Effector memory CD4-positive, alpha-beta T cell (primary cell): ENCODE results near the gene MUC22.
"Not testable (repeated sequence)": the region's sequence is repeated elsewhere in the genome, so short reads cannot be mapped to it uniquely, and the experiment has no call there.

Experiments
- DNase-seq, 3 donors: peaks; one replicate each; pipeline ENCODE4 v3.0.0-alpha.2; 2020
- H3K27ac ChIP-seq: 2 replicates; pipeline ENCODE4 v1.7.0; 2013; ENCODE audit warnings: mild to moderate bottlenecking, low read length, moderate library complexity; ENCODE audit not compliant: insufficient read depth, poor library complexity, severe bottlenecking
- H3K27me3 ChIP-seq: replicated peaks from 2 replicates; pipeline ENCODE4 v1.7.0; 2013; ENCODE audit warnings: mild to moderate bottlenecking, low read length; ENCODE audit not compliant: insufficient read depth, control insufficient read depth, poor library complexity, severe bottlenecking
- H3K36me3 ChIP-seq: 2 replicates; pipeline ENCODE4 v1.7.0; 2013; ENCODE audit warnings: mild to moderate bottlenecking, low read length, moderate library complexity; ENCODE audit not compliant: control insufficient read depth, insufficient read depth
- H3K4me1 ChIP-seq: 2 replicates; pipeline ENCODE4 v1.7.0; 2013; ENCODE audit warnings: low read length, mild to moderate bottlenecking; ENCODE audit not compliant: control insufficient read depth, insufficient read depth, poor library complexity, severe bottlenecking
- H3K4me3 ChIP-seq: 2 replicates; pipeline ENCODE4 v1.7.0; 2013; ENCODE audit warnings: low read length, low read depth, mild to moderate bottlenecking; ENCODE audit not compliant: insufficient read depth, poor library complexity, severe bottlenecking
- H3K9me3 ChIP-seq: 2 replicates; pipeline ENCODE4 v1.7.0; 2013; ENCODE audit warnings: mild to moderate bottlenecking, low read length, moderate library complexity; ENCODE audit not compliant: control insufficient read depth
- total RNA-seq, 3 donors: gene quantifications; one replicate each; lab custom pipeline; 2026; lab: John Stamatoyannopoulos, UW

Gene MUC22
- 0 reads per million in 3 donors for total RNA-seq

- no peak for DNase-seq
- H3K36me3 ChIP-seq = no peaks in the 10 kb centered on the region
- peaks cover 8% of the 10 kb centered on the region for H3K27me3 ChIP-seq
- H3K27ac ChIP-seq = no peak within 1 kb of the TSS
- no peaks in the 10 kb centered on the region for H3K9me3 ChIP-seq
- H3K4me3 ChIP-seq = no peak within 1 kb of the TSS
- H3K4me1 ChIP-seq = no peaks in the 10 kb centered on the region
Observed at GRCh38 chr6:31010393-31011060, at the start of gene MUC22. Gene MUC22, plus strand, starts transcription at chr6:31010474. Its CDS starts 233 bp downstream, at chr6:31010707.

- Histone ChIP-seq H3K27ac (no peak overlapping the region), H3K9me3 (no peaks in the 10 kb centered on the region), H3K4me1 (peaks cover 5% of the 10 kb centered on the region), H3K4me3 (no peak overlapping the region), H3K36me3 (no peaks in the 10 kb centered on the region), H3K27me3 (no peaks in the 10 kb centered on the region)
- DNase-seq = no peak
Observed at GRCh38 chr6:30960907-30961673, 49.2 kb upstream of the MUC22 start.

- Histone ChIP-seq H3K36me3 (no peaks in the 10 kb centered on the region), H3K27ac (no peak overlapping the region), H3K4me1 (no peaks in the 10 kb centered on the region), H3K9me3 (no peaks in the 10 kb centered on the region), H3K27me3 (no peaks in the 10 kb centered on the region), H3K4me3 (no peak overlapping the region)
- DNase-seq = no peak
Observed at GRCh38 chr6:30962716-30963115, 47.6 kb upstream of the MUC22 start.

- Histone ChIP-seq H3K4me1 (no peaks in the 10 kb centered on the region), H3K4me3 (no peak overlapping the region), H3K27ac (no peak overlapping the region), H3K36me3 (no peaks in the 10 kb centered on the region), H3K9me3 (no peaks in the 10 kb centered on the region), H3K27me3 (no peaks in the 10 kb centered on the region)
- DNase-seq = no peak
Observed at GRCh38 chr6:30963641-30964040, 46.6 kb upstream of the MUC22 start.

GRCh38 chr6:30964075-30964474 is 46.2 kb upstream of the MUC22 start:
- H3K4me3 ChIP-seq = no peak overlapping the region
- no peaks in the 10 kb centered on the region for H3K27me3 ChIP-seq
- H3K36me3 ChIP-seq = no peaks in the 10 kb centered on the region
- no peak for DNase-seq
- no peaks in the 10 kb centered on the region for H3K4me1 ChIP-seq
- no peak overlapping the region for H3K27ac ChIP-seq
- H3K9me3 ChIP-seq = no peaks in the 10 kb centered on the region

GRCh38 chr6:30965140-30965601 is 45.1 kb upstream of the MUC22 start:
- H3K27me3 ChIP-seq = no peaks in the 10 kb centered on the region
- no peaks in the 10 kb centered on the region for H3K9me3 ChIP-seq
- H3K4me3 ChIP-seq = no peak overlapping the region
- no peaks in the 10 kb centered on the region for H3K4me1 ChIP-seq
- H3K27ac ChIP-seq = no peak overlapping the region
- H3K36me3 ChIP-seq = no peaks in the 10 kb centered on the region
- no peak for DNase-seq

GRCh38 chr6:30966154-30966553 is 44.1 kb upstream of the MUC22 start:
- Histone ChIP-seq H3K27me3 (no peaks in the 10 kb centered on the region), H3K4me3 (no peak overlapping the region), H3K27ac (no peak overlapping the region), H3K4me1 (no peaks in the 10 kb centered on the region), H3K36me3 (no peaks in the 10 kb centered on the region), H3K9me3 (no peaks in the 10 kb centered on the region)
- no peak for DNase-seq

- DNase-seq, H3K27ac ChIP-seq, H3K36me3 ChIP-seq, H3K4me1 ChIP-seq, H3K27me3 ChIP-seq, H3K4me3 ChIP-seq, H3K9me3 ChIP-seq: not testable (repeated sequence)
Observed at GRCh38 chr6:30969171-30969570, 41.1 kb upstream of the MUC22 start.

GRCh38 chr6:30970946-30971345 is 39.3 kb upstream of the MUC22 start:
- no peaks in the 10 kb centered on the region for H3K36me3 ChIP-seq
- H3K27me3 ChIP-seq = no peaks in the 10 kb centered on the region
- H3K27ac ChIP-seq = no peak overlapping the region

GRCh38 chr6:30972816-30973215 is 37.5 kb upstream of the MUC22 start:
- Histone ChIP-seq H3K9me3 (no peaks in the 10 kb centered on the region), H3K4me3 (no peak overlapping the region), H3K36me3 (no peaks in the 10 kb centered on the region), H3K4me1 (no peaks in the 10 kb centered on the region), H3K27ac (no peak overlapping the region), H3K27me3 (no peaks in the 10 kb centered on the region)
- DNase-seq = no peak

More at GRCh38 chr6:30970946-30971345, 39.3 kb upstream of the MUC22 start:
- Histone ChIP-seq H3K4me1 (no peaks in the 10 kb centered on the region), H3K9me3 (no peaks in the 10 kb centered on the region), H3K4me3 (no peak overlapping the region)
- DNase-seq = no peak
